ENCODE measurements around the gene HIVEP3.

The HIVEP3 gene

GRCh38 chr1:41461790-41462679, 456.7 kb downstream of the HIVEP3 start:
- no peaks in the 10 kb centered on the region for H3K9me3 ChIP-seq (ENCODE audit: low read depth, low read length)
- DNase-seq (ENCODE audit: low read depth, low spot score) = no peak
- no peak overlapping the region for H3K9ac ChIP-seq (ENCODE audit: insufficient read length)
- H3K36me3 ChIP-seq (ENCODE audit: insufficient read depth, low read length) = no peaks in the 10 kb centered on the region
- no peak overlapping the region for H3K4me3 ChIP-seq
- TF ChIP-seq POLR2AphosphoS5 (IDR thresholded peaks at IDR 0.05; ENCODE audit: borderline replicate concordance, low read depth, low read length) (no peak), FOXP2 (optimal IDR thresholded peaks at IDR 0.05; ENCODE audit: control extremely low read depth, extremely low read length, insufficient read depth) (no peak), EZH2 (IDR thresholded peaks at IDR 0.05) (no peak)
- no peak overlapping the region for H3K27ac ChIP-seq

GRCh38 chr1:41456847-41457540, 461.7 kb downstream of the HIVEP3 start:
- Histone ChIP-seq H3K27ac (no peak overlapping the region), H3K9me3 (ENCODE audit: low read depth, low read length) (no peaks in the 10 kb centered on the region), H3K36me3 (ENCODE audit: insufficient read depth, low read length) (no peaks in the 10 kb centered on the region), H3K4me3 (no peak overlapping the region), H3K9ac (ENCODE audit: insufficient read length) (no peak overlapping the region)
- TF ChIP-seq EZH2 (IDR thresholded peaks at IDR 0.05) = no peak
- TF ChIP-seq POLR2AphosphoS5 (IDR thresholded peaks at IDR 0.05; ENCODE audit: borderline replicate concordance, low read depth, low read length) = no peak
- no peak for TF ChIP-seq FOXP2 (optimal IDR thresholded peaks at IDR 0.05; ENCODE audit: control extremely low read depth, extremely low read length, insufficient read depth)
- no peak for DNase-seq (ENCODE audit: low read depth, low spot score)
